B cell (primary cell): ENCODE data around the gene NRDE2.

ENCODE experiments used
- CTCF ChIP-seq: fragments of 200-600 bp; IDR thresholded peaks from one replicate; pipeline ENCODE4 v1.8.0; 2022; ENCODE audit warnings: antibody characterized with exemption, mild to moderate bottlenecking
- EZH2 ChIP-seq: IDR thresholded peaks from 2 replicates; pipeline ENCODE4 v1.6.1; 2012; ENCODE audit warnings: borderline replicate concordance, low read depth, mild to moderate bottlenecking, moderate library complexity, low read length; ENCODE audit not compliant: insufficient read depth, poor library complexity, severe bottlenecking

- no peak for TF ChIP-seq CTCF
- no peak for TF ChIP-seq EZH2
Measured at GRCh38 chr14:90344331-90345238, 12.8 kb upstream of the NRDE2 start.
